Smooth muscle cell (in vitro differentiated cells): ENCODE measurements around the gene CCDC73. TPM values are rescaled to one million over a fixed set of nuclear protein-coding genes. Genes with fewer than 3 reads are reported as not detected.

ENCODE experiments used
- DNase-seq: peaks from one replicate; lab custom pipeline; 2025; ENCODE audit not compliant: unreplicated experiment; lab: John Stamatoyannopoulos, UW
- H2AFZ ChIP-seq: fragments of 200-600 bp; sonication (generic); 2 replicates; pipeline ENCODE4 v1.6.0; 2016; ENCODE audit warnings: antibody characterized with exemption, low read depth, mild to moderate bottlenecking
- H3F3A ChIP-seq: fragments of 200-600 bp; sonication (generic); 2 replicates; pipeline ENCODE4 v1.6.0; 2017; ENCODE audit warnings: antibody characterized with exemption, low read depth
- H3K27ac ChIP-seq: fragments of 200-600 bp; sonication (generic); 2 replicates; pipeline ENCODE4 v1.5.1; 2016; ENCODE audit warnings: low read depth, mild to moderate bottlenecking
- H3K27me3 ChIP-seq: fragments of 200-600 bp; sonication (generic); 2 replicates; pipeline ENCODE4 v1.6.1; 2016; ENCODE audit warnings: low read depth, mild to moderate bottlenecking
- H3K36me3 ChIP-seq: fragments of 200-600 bp; sonication (generic); 2 replicates; pipeline ENCODE4 v1.5.1; 2016; ENCODE audit warnings: low read depth
- H3K4me1 ChIP-seq: fragments of 200-600 bp; sonication (generic); 2 replicates; pipeline ENCODE4 v1.5.1; 2016; ENCODE audit warnings: low read depth
- H3K4me2 ChIP-seq: fragments of 200-600 bp; sonication (generic); 2 replicates; pipeline ENCODE4 v1.6.0; 2016; ENCODE audit warnings: mild to moderate bottlenecking
- H3K4me3 ChIP-seq: fragments of 200-600 bp; sonication (generic); 2 replicates; pipeline ENCODE4 v1.5.1; 2016; ENCODE audit warnings: mild to moderate bottlenecking
- H3K79me2 ChIP-seq: fragments of 200-600 bp; sonication (generic); 2 replicates; pipeline ENCODE4 v1.6.0; 2016; ENCODE audit warnings: low read depth, mild to moderate bottlenecking
- H3K9ac ChIP-seq: fragments of 200-600 bp; sonication (generic); 2 replicates; pipeline ENCODE4 v1.6.0; 2016; ENCODE audit warnings: low read depth
- H3K9me3 ChIP-seq: fragments of 200-600 bp; sonication (generic); replicated peaks from 2 replicates; pipeline ENCODE4 v1.5.1; 2016; ENCODE audit warnings: low read depth
- H4K20me1 ChIP-seq: fragments of 200-600 bp; sonication (generic); 2 replicates; pipeline ENCODE4 v1.6.0; 2016; ENCODE audit warnings: low read depth
- CTCF ChIP-seq: fragments of 200-600 bp; sonication (generic); IDR thresholded peaks from 2 replicates; pipeline ENCODE4 v1.5.1; 2017; ENCODE audit warnings: borderline replicate concordance, mild to moderate bottlenecking, antibody characterized with exemption; ENCODE audit not compliant: insufficient read depth, poor library complexity, severe bottlenecking
- whole genome bisulfite sequencing: methylation state at CpG from one replicate; pipeline ENCODE4 v1.1.7; 2016; ENCODE audit warnings: low lambda C conversion rate; 5-methylcytosine and 5-hydroxymethylcytosine counted together
- polyA plus RNA-seq: library from polyadenylated mRNA; unstranded; fragments of >200 nt; fragmentation: Nextera tagmentation; extraction: Ambion mirVana; gene quantifications from 2 replicates; pipeline ENCODE4 v1.2.1, GENCODE V29; 2016
- total RNA-seq: library from RNA; depleted of rRNA; stranded (reverse); fragments of >200 nt; gene quantifications from 2 replicates; pipeline ENCODE4 v1.2.3, GENCODE V29; 2014

CCDC73 gene
- total and polyA plus RNA-seq, 2 experiments from 2014 or later = not detected

GRCh38 chr11:32830796-32831195, 36.3 kb upstream of the CCDC73 start:
- H2AFZ ChIP-seq = no peak overlapping the region
- peak overlapping the region; percentile 63 for H3K4me3 ChIP-seq
- no peaks in the 10 kb centered on the region for H3K79me2 ChIP-seq
- H3K4me2 ChIP-seq = peak overlapping the region; percentile 98
- H3K36me3 ChIP-seq = no peaks in the 10 kb centered on the region
- H3K27ac ChIP-seq = no peak overlapping the region
- no peaks in the 10 kb centered on the region for H4K20me1 ChIP-seq
- TF ChIP-seq CTCF = no peak
- no peak for DNase-seq
- H3K9ac ChIP-seq = no peak overlapping the region
- WGBS = 45% methylated on average over 9 of the region's 9 CpGs
- H3K4me1 ChIP-seq = peaks cover 7% of the 10 kb centered on the region
- H3K27me3 ChIP-seq = peaks cover 25% of the 10 kb centered on the region
- no peaks in the 10 kb centered on the region for H3F3A ChIP-seq
- H3K9me3 ChIP-seq = no peaks in the 10 kb centered on the region

- WGBS = 18% methylated on average over 6 of the region's 6 CpGs
- Histone ChIP-seq H3K27ac (no peak overlapping the region), H2AFZ (peak overlapping the region; percentile 98), H3K4me2 (peak overlapping the region; percentile 98), H3F3A (no peaks in the 10 kb centered on the region), H3K36me3 (no peaks in the 10 kb centered on the region), H3K9me3 (no peaks in the 10 kb centered on the region), H3K4me1 (peaks cover 7% of the 10 kb centered on the region), H4K20me1 (no peaks in the 10 kb centered on the region), H3K9ac (no peak overlapping the region), H3K27me3 (peaks cover 25% of the 10 kb centered on the region), H3K4me3 (peak overlapping the region; percentile 63), H3K79me2 (no peaks in the 10 kb centered on the region)
- TF ChIP-seq CTCF = no peak
- DNase-seq = no peak
Measured at GRCh38 chr11:32830413-32830738, 35.9 kb upstream of the CCDC73 start.

GRCh38 chr11:32829680-32830412, 35.4 kb upstream of the CCDC73 start, which contains the start of gene PRRG4:
TSS of gene PRRG4 (plus strand) at chr11:32829927. CDS start at chr11:32830530, 603 bp downstream.
- Histone ChIP-seq H3K4me1 (peaks cover 7% of the 10 kb centered on the region), H4K20me1 (no peaks in the 10 kb centered on the region), H2AFZ (peak within 1 kb of the TSS; percentile 98), H3K27ac (no peak within 1 kb of the TSS), H3F3A (no peaks in the 10 kb centered on the region), H3K36me3 (no peaks in the 10 kb centered on the region), H3K4me3 (peak within 1 kb of the TSS; percentile 63), H3K9me3 (no peaks in the 10 kb centered on the region), H3K79me2 (no peaks in the 10 kb centered on the region), H3K9ac (peak within 1 kb of the TSS; percentile 31), H3K4me2 (peak within 1 kb of the TSS; percentile 98), H3K27me3 (peaks cover 25% of the 10 kb centered on the region)
- no peak for TF ChIP-seq CTCF
- DNase-seq = no peak
- WGBS = 3% methylated on average over 60 of the region's 85 CpGs
